Nephron progenitor cell (in vitro differentiated cells): ENCODE measurements around the gene ZBTB49.
"Not testable (repeated sequence)": the region's sequence is repeated elsewhere in the genome, so short reads cannot be mapped to it uniquely, and the experiment has no call there.

Source experiments
- DNase-seq: peaks from one replicate; pipeline ENCODE4 v3.0.0; 2021
- H3K27ac Mint-ChIP-seq: 2 replicates; pipeline ENCODE4 v1.8.0; 2021; ENCODE audit warnings: mild to moderate bottlenecking, moderate library complexity, mixed read lengths
- H3K27me3 Mint-ChIP-seq: 2 replicates; pipeline ENCODE4 v1.8.0; 2021; ENCODE audit warnings: mild to moderate bottlenecking, low read depth, mixed read lengths; ENCODE audit not compliant: poor library complexity
- H3K36me3 Mint-ChIP-seq: 2 replicates; pipeline ENCODE4 v1.8.0; 2021; ENCODE audit warnings: low read depth, mixed read lengths
- H3K4me1 Mint-ChIP-seq: 2 replicates; pipeline ENCODE4 v1.8.0; 2021; ENCODE audit warnings: mixed read lengths
- H3K4me3 Mint-ChIP-seq: 2 replicates; pipeline ENCODE4 v1.8.0; 2021; ENCODE audit warnings: mild to moderate bottlenecking, moderate library complexity, mixed read lengths
- H3K9me3 Mint-ChIP-seq: 2 replicates; pipeline ENCODE4 v1.8.0; 2021; ENCODE audit warnings: mild to moderate bottlenecking, moderate library complexity, mixed read lengths
- TF ChIP-seq, protein P1 (sequence below): fragments of 200-600 bp; sonication (generic); IDR thresholded peaks from 2 replicates; pipeline ENCODE4 v1.5.0; 2021; ENCODE audit warnings: antibody characterized with exemption

The ZBTB49 gene

DNA sequence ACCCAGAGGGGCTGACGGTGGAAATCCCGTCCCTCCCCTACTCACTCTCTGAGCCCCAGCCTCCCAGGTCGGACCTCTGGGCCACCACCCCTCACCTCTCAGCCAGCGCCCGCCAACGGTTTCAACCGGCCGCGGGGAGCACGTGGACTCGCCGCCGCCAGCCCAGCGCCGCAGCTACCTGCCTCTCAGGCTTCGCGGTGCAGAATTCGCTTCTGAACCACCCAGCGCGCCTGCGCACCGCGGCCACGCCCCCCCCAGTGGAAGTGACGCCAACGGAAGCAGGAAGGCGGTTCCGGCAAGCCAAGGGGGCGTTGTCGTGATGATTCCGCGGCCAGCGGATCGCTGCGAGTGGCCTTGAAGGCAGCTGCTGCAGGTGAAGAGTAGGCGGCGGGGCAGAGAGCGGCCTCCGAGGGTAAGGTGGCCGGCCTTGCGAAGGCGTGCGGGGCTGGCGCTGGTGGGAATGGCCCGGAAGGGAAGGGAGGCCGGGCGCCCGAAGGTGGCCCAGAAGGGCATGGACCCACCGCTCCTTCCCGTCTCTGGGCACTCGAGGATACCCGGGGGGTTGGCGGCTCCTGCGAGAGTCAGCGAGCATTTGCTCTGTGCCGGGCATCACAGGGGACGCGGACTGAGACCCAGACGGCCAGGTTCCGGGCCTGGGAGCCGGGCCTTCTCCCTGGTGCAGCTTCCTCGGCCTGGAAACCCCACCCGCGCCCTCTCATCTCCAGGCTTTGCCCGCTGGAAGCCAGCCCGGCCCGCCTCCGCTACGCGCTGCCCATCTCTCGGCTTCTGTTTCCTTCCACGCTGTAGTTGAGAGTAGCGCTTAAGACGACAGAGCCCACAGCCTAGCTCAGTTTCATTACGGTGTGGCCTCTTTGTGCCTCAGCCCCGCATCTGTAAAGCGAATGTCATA lies at the start of gene ZBTB49, which contains the start of gene LYAR:
TSS of gene ZBTB49 (plus strand) at position 311 of the 910 bp plus-strand sequence. CDS start 9,695 bp downstream, outside the sequence.
TSS of gene LYAR (minus strand) at position 214 of the 910 bp plus-strand sequence. CDS start 6,412 bp downstream, outside the sequence.
- peaks cover 25% of the 10 kb centered on the region for H3K36me3 Mint-ChIP-seq
- H3K9me3 Mint-ChIP-seq: peaks cover 8% of the 10 kb centered on the region
- peak within 1 kb of the TSS; percentile 96 for H3K4me3 Mint-ChIP-seq
- TF ChIP-seq, protein P1, sequence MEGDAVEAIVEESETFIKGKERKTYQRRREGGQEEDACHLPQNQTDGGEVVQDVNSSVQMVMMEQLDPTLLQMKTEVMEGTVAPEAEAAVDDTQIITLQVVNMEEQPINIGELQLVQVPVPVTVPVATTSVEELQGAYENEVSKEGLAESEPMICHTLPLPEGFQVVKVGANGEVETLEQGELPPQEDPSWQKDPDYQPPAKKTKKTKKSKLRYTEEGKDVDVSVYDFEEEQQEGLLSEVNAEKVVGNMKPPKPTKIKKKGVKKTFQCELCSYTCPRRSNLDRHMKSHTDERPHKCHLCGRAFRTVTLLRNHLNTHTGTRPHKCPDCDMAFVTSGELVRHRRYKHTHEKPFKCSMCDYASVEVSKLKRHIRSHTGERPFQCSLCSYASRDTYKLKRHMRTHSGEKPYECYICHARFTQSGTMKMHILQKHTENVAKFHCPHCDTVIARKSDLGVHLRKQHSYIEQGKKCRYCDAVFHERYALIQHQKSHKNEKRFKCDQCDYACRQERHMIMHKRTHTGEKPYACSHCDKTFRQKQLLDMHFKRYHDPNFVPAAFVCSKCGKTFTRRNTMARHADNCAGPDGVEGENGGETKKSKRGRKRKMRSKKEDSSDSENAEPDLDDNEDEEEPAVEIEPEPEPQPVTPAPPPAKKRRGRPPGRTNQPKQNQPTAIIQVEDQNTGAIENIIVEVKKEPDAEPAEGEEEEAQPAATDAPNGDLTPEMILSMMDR: no peak
- peaks cover 4% of the 10 kb centered on the region for H3K27me3 Mint-ChIP-seq
- DNase-seq: peak; percentile 99
- peaks cover 29% of the 10 kb centered on the region for H3K4me1 Mint-ChIP-seq
- H3K27ac Mint-ChIP-seq: peak within 1 kb of the TSS; percentile 89

- no peaks in the 10 kb centered on the region for H3K27me3 Mint-ChIP-seq
- no peaks in the 10 kb centered on the region for H3K9me3 Mint-ChIP-seq
- H3K4me3 Mint-ChIP-seq: no peak overlapping the region
- DNase-seq: no peak
- TF ChIP-seq, protein P1: no peak
- H3K4me1 Mint-ChIP-seq: peaks cover 30% of the 10 kb centered on the region
- H3K27ac Mint-ChIP-seq: no peak overlapping the region
- H3K36me3 Mint-ChIP-seq: peaks cover 42% of the 10 kb centered on the region
Measured at GRCh38 chr4:4245172-4245571, 44.9 kb upstream of the ZBTB49 start.

DNA sequence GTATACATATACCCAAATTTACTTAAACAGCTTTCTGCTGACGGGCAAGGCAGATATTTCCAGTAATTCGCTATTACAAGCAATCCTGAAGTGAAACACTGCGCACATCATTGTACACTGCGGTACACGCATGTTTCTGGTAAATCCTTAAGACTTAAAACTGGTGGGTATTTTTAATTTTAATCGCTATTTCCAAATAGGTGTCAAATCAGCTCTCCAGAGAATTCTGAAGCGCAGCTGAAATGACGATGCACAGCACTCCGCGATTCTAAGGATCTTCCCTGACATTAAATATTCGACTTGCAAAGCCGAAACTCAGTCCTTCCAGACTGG lies 42.4 kb upstream of the ZBTB49 start:
- Mint-ChIP-seq H3K27me3 (peaks cover 16% of the 10 kb centered on the region), H3K9me3 (no peaks in the 10 kb centered on the region), H3K4me3 (peak overlapping the region; percentile 95), H3K36me3 (peaks cover 26% of the 10 kb centered on the region), H3K27ac (peak overlapping the region; percentile 99), H3K4me1 (peaks cover 42% of the 10 kb centered on the region)
- no peak for DNase-seq
- TF ChIP-seq, protein P1: no peak

GRCh38 chr4:4248029-4248884 lies 41.8 kb upstream of the ZBTB49 start, which contains the start of gene TMEM128:
Gene TMEM128 (minus strand): TSS chr4:4248223. CDS start chr4:4248202, 21 bp downstream.
- Mint-ChIP-seq H3K4me1 (peaks cover 42% of the 10 kb centered on the region), H3K36me3 (peaks cover 21% of the 10 kb centered on the region), H3K27me3 (peaks cover 21% of the 10 kb centered on the region), H3K4me3 (peak within 1 kb of the TSS; percentile 95), H3K27ac (peak within 1 kb of the TSS; percentile 99), H3K9me3 (no peaks in the 10 kb centered on the region)
- DNase-seq: peak; percentile 93
- TF ChIP-seq, protein P1: no peak

DNA sequence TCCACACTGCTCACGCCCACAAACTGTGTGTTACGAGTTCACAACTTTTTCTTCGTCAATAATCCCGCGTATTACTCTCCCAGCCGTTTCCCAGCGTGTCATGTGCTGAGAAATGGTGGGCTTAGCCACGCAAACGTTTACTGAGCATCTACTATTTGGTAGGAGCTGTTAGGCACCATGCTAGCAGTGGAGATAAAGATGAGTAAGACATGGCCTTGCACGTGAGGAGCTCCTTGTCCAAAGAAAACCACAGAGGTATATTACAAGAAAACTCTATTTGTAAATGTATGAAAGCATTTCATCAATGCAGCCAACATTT lies 41.2 kb upstream of the ZBTB49 start:
- TF ChIP-seq, protein P1: no peak
- Mint-ChIP-seq H3K36me3 (peaks cover 16% of the 10 kb centered on the region), H3K4me3 (peak overlapping the region; percentile 95), H3K4me1 (peaks cover 42% of the 10 kb centered on the region), H3K9me3 (no peaks in the 10 kb centered on the region), H3K27me3 (peaks cover 24% of the 10 kb centered on the region), H3K27ac (peak overlapping the region; percentile 99)
- no peak for DNase-seq

DNA sequence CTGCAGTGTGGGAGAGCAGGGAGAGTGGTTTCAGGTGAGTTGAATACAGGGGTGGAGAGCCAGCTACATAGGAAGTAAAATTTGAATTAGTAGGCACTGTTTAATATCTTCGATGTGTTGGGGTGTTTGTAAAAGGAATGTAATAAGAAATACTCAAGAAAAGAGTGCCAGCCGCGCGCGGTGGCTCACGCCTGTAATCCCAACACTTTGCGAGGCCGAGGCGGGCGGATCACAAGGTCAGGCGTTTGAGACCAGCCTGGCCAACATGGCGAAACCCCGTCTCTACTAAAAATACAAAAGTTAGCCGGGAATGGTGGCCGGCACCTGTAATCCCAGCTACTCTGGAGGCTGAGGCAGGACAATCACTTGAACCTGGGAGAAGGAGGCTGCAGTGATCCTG lies 40.7 kb upstream of the ZBTB49 start:
- peaks cover 14% of the 10 kb centered on the region for H3K36me3 Mint-ChIP-seq

More for the DNA sequence above, 40.7 kb upstream of the ZBTB49 start:
- peak overlapping the region; percentile 99 for H3K27ac Mint-ChIP-seq
- peaks cover 27% of the 10 kb centered on the region for H3K27me3 Mint-ChIP-seq
- not testable (repeated sequence) for H3K9me3 Mint-ChIP-seq, DNase-seq
- peak overlapping the region; percentile 95 for H3K4me3 Mint-ChIP-seq
- H3K4me1 Mint-ChIP-seq: peaks cover 42% of the 10 kb centered on the region
